Thoracic aorta (tissue), 2 donors: ENCODE results near the gene SUPT20H. TPM values are rescaled to one million over a fixed set of nuclear protein-coding genes. Genes with fewer than 3 reads are reported as not detected.
A peak's percentile ranks its signal among the peaks of the same experiment; 100 is the strongest.

Experiments used
- ATAC-seq: fragments of 150-250 bp; one replicate; pipeline ENCODE4 v1.8.0; 2017; ENCODE audit warnings: low read depth; ENCODE audit not compliant: insufficient number of reproducible peaks, low FRiP score
- DNase-seq: peaks from one replicate; pipeline ENCODE4 v3.0.0-alpha.2; 2020; ENCODE audit warnings: low spot score
- H3K27ac ChIP-seq, 2 donors: fragments of 200-600 bp; sonication (generic); 1 replicate in 1 of 2; 2 replicates in 1 of 2; pipeline ENCODE4 v1.5.1; 2016; ENCODE audit warnings: mild to moderate bottlenecking in 2 of 2, moderate library complexity in 2 of 2
- H3K27me3 ChIP-seq: fragments of 200-600 bp; sonication (generic); replicated peaks from 2 replicates; pipeline ENCODE4 v1.6.0; 2016; ENCODE audit warnings: mild to moderate bottlenecking; ENCODE audit not compliant: insufficient read depth
- H3K36me3 ChIP-seq: fragments of 200-600 bp; sonication (generic); one replicate; pipeline ENCODE4 v1.5.1; 2016
- H3K4me1 ChIP-seq, 2 donors: fragments of 200-600 bp; sonication (generic); 1 replicate in 1 of 2; 2 replicates in 1 of 2; pipeline versions ENCODE4 v1.5.1 to v1.6.0; 2016; ENCODE audit warnings: low read depth in 2 of 2, mild to moderate bottlenecking in 1 of 2; ENCODE audit not compliant: control insufficient read depth in 1 of 2
- H3K4me3 ChIP-seq: fragments of 200-600 bp; sonication (generic); 2 replicates; pipeline ENCODE4 v1.5.1; 2016; ENCODE audit warnings: mild to moderate bottlenecking
- H3K9me3 ChIP-seq: fragments of 200-600 bp; sonication (generic); 2 replicates; pipeline ENCODE4 v1.5.1; 2016
- CTCF ChIP-seq: fragments of 200-600 bp; sonication (generic); IDR thresholded peaks from one replicate; pipeline ENCODE4 v1.5.1; 2019; ENCODE audit warnings: antibody characterized with exemption
- total RNA-seq, 2 donors: library from RNA; depleted of rRNA; stranded (reverse); fragments of >200 nt; gene quantifications; one replicate each; pipeline versions ENCODE4 v1.1.0 to v1.2.3, GENCODE V29; 2016

The SUPT20H gene
- total RNA-seq, 2 donors from 2014 or later, result 44.5 to 60.1 TPM

- peaks cover 31% of the 10 kb centered on the region for H3K36me3 ChIP-seq
- TF ChIP-seq CTCF, result no peak
These were observed 72.8 kb downstream of the SUPT20H start for GRCh38 chr13:36986462-36987240.

GRCh38 chr13:36981156-36981743, 78.2 kb downstream of the SUPT20H start:
- Histone ChIP-seq H3K27ac (no peak overlapping the region), H3K36me3 (peaks cover 15% of the 10 kb centered on the region), H3K9me3 (no peaks in the 10 kb centered on the region), H3K4me3 (no peak overlapping the region), H3K27me3 (no peaks in the 10 kb centered on the region), H3K4me1 (no peaks in the 10 kb centered on the region)
- TF ChIP-seq CTCF, result peak; percentile 56
- DNase-seq, result no peak
- no peak for ATAC-seq

More at GRCh38 chr13:36986462-36987240, 72.8 kb downstream of the SUPT20H start:
- H3K27me3 ChIP-seq, result no peaks in the 10 kb centered on the region
- no peak for ATAC-seq
- no peaks in the 10 kb centered on the region for H3K4me1 ChIP-seq
- no peak overlapping the region for H3K27ac ChIP-seq
- H3K4me3 ChIP-seq, result no peak overlapping the region
- no peak for DNase-seq
- no peaks in the 10 kb centered on the region for H3K9me3 ChIP-seq

- Histone ChIP-seq H3K27ac (no peak overlapping the region), H3K4me3 (no peak overlapping the region), H3K4me1 (no peaks in the 10 kb centered on the region), H3K36me3 (peaks cover 4% of the 10 kb centered on the region), H3K27me3 (no peaks in the 10 kb centered on the region), H3K9me3 (no peaks in the 10 kb centered on the region)
- TF ChIP-seq CTCF, result no peak
- ATAC-seq (no peak), DNase-seq (no peak)
These were observed 80.0 kb downstream of the SUPT20H start for GRCh38 chr13:36979361-36980050.

GRCh38 chr13:36975172-36975571, 84.3 kb downstream of the SUPT20H start:
- no peak for TF ChIP-seq CTCF
- Histone ChIP-seq H3K9me3 (no peaks in the 10 kb centered on the region), H3K27me3 (no peaks in the 10 kb centered on the region), H3K4me1 (no peaks in the 10 kb centered on the region), H3K36me3 (peaks cover 3% of the 10 kb centered on the region), H3K27ac (no peak overlapping the region), H3K4me3 (no peak overlapping the region)
- ATAC-seq (no peak), DNase-seq (no peak)

GRCh38 chr13:36973621-36974295, 85.7 kb downstream of the SUPT20H start:
- Histone ChIP-seq H3K9me3 (no peaks in the 10 kb centered on the region), H3K27ac (no peak overlapping the region), H3K4me3 (no peak overlapping the region), H3K27me3 (no peaks in the 10 kb centered on the region), H3K36me3 (peaks cover 3% of the 10 kb centered on the region), H3K4me1 (no peaks in the 10 kb centered on the region)
- DNase-seq (no peak), ATAC-seq (no peak)
- TF ChIP-seq CTCF, result no peak
